Ramos (cell line): ENCODE data around the gene TNFSF13.

ENCODE experiments used
- in situ Hi-C: fragments of 300-500 bp; cut with MboI; formaldehyde crosslinking; loops from one replicate; pipeline ENCODE4 v1.14.3; 2022; ENCODE audit warnings: low sequenced_read_pairs; ENCODE audit not compliant: unreplicated experiment

TNFSF13 gene

DNA sequence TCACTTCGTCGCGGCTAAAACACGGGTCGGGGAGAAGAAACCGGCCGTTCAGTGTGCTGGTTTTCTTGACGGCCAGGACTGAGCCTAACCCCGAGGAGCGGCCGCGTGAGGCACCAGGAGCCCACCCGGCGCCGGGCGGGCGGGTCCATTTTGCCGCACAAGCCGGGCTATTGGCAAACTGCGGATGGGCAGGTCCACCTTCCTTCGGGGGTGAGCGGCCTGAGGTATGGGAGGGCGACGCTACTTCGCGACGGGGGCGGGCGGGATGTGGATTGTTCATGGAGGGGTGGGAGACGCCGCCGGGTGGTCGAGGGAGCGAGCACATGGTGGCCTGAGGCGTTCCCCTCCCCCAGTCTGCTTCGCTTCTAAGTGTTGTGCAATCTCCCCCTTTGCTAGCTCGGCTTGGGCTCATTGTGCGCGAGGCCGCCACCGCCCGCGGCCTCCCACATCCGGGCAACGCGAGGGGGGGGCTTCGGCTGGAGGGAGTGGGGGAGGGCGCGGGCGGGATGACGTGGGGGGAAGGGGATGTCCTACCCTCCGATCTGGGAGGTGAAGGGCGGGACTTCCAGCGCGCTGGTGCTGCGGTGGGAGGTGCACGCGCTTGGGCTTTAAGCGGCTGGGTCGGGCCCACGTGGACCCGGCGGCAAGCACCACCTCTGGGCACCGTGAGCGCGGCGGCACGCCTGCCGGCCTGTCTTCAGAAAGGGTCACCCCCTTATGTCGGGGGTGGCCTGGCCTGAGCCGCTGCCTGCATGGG lies 15.0 kb downstream of the TNFSF13 start:
- in situ Hi-C loops, result no loop called here

DNA sequence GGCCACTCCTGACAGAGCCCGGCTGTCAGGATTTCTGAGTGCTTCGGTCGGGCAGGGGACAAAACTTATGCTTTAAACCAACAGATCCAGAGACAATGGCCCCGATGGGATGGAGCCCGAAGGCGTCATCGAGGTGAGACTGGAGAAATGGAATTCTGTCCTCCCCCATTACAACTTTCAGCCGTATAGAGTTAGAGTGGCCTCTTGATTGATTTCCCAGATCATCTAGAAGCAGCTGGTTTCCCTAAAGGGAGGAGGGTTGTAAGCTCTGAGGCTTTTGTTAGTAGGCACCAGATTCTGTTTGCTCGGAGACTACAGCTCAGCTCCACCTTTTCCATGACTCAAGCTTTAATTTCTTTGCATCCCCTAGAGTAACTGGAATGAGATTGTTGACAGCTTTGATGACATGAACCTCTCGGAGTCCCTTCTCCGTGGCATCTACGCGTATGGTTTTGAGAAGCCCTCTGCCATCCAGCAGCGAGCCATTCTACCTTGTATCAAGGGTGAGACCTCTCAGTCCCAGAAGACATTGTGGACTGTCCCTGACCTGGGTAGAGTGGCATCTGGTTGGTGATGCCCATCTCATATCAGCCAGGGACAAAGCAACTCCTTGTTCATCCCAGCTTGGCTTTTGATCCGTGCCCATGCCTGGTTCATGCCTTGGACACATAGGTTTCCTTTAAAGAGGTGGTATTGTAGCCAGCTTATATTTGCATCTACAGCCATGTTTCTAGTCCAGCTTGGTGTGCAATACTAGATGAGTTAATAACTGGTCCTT lies 15.8 kb downstream of the TNFSF13 start:
- in situ Hi-C loops, result no loop called here

- in situ Hi-C loops, result no loop called here
These were observed 16.9 kb downstream of the TNFSF13 start for GRCh38 chr17:7575481-7575883.

GRCh38 chr17:7575959-7576358 lies 17.4 kb downstream of the TNFSF13 start:
- in situ Hi-C loops, result no loop called here

- in situ Hi-C loops, result no loop called here
These were observed 17.9 kb downstream of the TNFSF13 start for GRCh38 chr17:7576432-7576937.

GRCh38 chr17:7577327-7578199 lies 19.0 kb downstream of the TNFSF13 start:
- in situ Hi-C loops, result no loop called here

DNA sequence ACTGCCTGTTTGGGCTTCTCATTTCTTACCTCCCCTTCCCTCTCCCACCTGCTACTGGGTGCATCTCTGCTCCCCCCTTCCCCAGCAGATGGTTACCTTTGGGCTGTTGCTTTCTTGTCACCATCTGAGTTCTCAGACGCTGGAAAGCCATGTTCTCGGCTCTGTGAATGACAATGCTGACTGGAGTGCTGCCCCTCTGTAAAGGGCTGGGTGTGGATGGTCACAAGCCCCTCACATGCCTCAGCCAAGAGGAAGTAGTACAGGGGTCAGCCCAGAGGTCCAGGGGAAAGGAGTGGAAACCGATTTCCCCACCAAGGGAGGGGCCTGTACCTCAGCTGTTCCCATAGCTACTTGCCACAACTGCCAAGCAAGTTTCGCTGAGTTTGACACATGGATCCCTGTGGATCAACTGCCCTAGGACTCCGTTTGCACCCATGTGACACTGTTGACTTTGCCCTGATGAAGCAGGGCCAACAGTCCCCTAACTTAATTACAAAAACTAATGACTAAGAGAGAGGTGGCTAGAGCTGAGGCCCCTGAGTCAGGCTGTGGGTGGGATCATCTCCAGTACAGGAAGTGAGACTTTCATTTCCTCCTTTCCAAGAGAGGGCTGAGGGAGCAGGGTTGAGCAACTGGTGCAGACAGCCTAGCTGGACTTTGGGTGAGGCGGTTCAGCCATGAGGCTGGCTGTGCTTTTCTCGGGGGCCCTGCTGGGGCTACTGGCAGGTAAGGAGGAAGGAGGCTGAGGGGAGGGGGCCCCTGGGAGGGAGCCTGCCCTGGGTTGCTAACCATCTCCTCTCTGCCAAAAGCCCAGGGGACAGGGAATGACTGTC lies 20.7 kb downstream of the TNFSF13 start, which contains the start of gene CD68:
Gene CD68 (plus strand): TSS at position 638 of the 833 bp plus-strand sequence. CDS start 40 bp downstream, at position 678.
- in situ Hi-C loops, result no loop called here

GRCh38 chr17:7579834-7580603 lies 21.5 kb downstream of the TNFSF13 start:
- in situ Hi-C loops, result no loop called here

DNA sequence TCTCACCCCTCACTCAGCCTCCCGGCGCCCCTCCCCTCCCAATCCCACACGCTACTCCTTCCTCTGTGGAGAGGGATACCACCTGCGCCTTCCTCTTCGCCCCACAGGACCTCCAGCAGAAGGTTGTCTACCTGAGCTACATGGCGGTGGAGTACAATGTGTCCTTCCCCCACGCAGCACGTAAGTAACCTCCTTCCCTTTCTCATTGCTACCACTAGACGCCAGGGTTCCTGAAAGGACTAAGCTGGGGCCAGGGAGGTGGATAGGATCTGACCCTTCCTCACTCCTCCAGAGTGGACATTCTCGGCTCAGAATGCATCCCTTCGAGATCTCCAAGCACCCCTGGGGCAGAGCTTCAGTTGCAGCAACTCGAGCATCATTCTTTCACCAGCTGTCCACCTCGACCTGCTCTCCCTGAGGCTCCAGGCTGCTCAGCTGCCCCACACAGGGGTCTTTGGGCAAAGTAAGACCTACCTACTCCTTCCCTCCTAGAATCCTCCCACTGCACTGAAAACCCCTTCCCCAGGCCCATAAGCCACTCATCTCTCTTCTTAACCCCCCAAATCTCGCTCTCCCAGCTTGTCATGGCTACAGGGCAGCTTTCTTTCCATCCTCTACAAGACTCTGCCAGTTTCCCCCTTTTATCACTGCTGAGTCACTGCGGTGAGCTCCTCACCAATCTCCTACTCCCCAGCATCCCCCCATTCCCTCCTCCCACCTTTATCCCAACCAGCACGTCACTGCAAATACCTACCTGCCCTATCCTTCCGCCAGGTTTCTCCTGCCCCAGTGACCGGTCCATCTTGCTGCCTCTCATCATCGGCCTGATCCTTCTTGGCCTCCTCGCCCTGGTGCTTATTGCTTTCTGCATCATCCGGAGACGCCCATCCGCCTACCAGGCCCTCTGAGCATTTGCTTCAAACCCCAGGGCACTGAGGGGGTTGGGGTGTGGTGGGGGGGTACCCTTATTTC lies 22.3 kb downstream of the TNFSF13 start:
- in situ Hi-C loops, result no loop called here

DNA sequence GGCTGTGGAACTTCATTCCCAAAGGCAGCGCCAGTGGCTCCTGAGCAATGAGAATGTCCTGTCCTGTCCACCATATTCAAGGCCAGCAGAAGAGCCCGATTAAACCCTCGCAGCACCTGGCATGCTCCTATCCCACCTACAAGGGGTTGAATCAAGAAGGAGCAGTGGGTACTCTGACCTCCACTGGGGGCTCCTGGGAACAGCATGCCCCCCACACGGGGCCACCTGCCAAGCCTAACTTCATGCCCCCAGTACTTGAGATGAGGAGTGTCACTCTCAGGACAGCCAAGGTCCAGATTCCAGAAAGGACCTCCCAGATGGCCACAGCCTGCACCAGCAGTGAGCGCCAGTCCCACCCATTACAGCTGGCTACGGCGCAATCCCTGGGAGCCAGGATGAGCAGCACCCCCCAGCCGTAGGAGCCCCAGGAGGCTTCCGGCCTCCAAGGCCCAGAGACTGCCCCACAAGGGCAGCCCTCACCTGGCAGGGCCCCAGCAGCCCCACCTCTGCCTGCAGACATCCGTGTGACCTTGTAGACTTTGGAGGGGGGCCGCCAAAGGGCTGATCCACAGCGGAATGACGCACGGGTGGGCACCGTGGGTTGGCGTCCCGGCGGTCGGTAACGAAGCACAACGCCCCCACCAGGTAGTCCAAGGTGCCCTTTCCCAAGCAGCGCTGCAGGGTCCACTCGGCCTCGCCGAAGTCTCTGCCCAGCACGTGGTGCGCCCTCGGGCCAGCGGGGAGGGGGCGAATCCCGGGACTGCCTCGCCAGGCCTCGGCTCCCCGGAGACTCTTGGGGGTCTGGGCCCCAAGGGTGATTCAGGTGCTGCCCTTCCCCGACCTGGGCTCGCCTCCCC lies 24.1 kb downstream of the TNFSF13 start:
- in situ Hi-C loops, result no loop called here

DNA sequence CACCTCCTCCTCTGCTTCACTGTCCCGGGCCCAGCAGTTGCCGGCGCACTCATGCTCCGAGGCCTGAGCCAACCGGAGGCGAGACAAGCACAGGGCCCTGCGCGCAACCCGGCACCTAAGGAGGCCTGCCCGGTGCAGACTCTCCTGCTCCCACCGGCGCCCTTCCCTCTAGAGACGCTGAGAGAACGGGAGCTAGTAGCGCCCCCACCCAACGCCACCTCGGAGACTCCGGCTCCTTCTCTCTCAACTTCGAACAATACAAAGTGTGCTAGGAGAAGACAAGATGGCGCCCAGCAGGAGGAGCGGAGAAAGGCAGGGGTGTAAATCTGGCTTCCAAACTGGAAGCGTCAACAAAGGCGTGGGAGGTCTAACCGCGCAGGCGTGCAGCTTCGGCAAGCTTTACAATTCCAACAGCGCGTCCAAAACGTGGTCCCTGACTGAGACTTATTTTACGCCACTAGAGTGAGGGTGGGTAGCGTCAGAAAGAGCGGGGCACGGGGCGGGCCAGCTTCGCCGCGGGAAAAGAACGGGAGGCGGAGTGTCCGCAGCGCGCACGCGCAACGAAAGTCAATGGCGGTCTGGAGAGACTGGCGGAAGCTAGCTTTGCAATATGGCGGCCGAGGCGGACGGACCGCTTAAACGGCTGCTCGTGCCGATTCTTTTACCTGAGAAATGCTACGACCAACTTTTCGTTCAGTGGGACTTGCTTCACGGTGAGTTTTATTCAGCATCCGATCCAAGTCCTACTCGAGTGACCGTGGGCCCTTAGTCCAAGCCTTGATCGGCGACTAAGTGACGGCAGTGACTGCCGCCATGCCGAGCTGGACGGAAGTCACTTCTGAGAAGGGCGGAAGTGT lies 24.9 kb downstream of the TNFSF13 start, which contains the start of gene MPDU1:
Gene MPDU1 (plus strand): TSS at position 600 of the 857 bp plus-strand sequence. CDS start 11 bp downstream, at position 611.
- in situ Hi-C loops, result no loop called here

DNA sequence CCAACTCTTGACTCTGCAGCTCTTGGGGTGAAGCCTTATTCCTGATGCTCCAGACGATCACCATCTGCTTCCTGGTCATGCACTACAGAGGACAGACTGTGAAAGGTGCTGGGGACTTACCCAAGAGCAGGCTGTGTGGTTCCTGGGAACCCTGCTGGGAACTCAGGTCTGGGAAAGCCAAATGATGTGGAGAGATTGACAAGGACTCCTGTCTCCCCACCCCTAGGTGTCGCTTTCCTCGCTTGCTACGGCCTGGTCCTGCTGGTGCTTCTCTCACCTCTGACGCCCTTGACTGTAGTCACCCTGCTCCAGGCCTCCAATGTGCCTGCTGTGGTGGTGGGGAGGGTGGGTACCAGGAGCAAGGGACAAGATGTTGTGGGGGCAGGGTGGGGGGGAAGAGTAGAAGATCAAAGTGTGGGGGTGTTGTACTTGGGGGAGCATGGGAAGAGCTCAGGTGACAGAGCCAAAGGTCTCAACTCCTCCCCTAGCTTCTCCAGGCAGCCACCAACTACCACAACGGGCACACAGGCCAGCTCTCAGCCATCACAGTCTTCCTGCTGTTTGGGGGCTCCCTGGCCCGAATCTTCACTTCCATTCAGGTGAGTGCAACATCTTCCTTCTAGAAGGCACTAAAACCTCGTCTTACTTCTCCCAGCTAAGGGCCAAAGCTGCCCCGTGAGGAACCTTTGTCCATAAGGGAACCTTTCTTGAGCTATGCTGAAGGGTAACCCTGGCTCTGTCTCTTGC lies 28.3 kb downstream of the TNFSF13 start:
- in situ Hi-C loops, result no loop called here

DNA sequence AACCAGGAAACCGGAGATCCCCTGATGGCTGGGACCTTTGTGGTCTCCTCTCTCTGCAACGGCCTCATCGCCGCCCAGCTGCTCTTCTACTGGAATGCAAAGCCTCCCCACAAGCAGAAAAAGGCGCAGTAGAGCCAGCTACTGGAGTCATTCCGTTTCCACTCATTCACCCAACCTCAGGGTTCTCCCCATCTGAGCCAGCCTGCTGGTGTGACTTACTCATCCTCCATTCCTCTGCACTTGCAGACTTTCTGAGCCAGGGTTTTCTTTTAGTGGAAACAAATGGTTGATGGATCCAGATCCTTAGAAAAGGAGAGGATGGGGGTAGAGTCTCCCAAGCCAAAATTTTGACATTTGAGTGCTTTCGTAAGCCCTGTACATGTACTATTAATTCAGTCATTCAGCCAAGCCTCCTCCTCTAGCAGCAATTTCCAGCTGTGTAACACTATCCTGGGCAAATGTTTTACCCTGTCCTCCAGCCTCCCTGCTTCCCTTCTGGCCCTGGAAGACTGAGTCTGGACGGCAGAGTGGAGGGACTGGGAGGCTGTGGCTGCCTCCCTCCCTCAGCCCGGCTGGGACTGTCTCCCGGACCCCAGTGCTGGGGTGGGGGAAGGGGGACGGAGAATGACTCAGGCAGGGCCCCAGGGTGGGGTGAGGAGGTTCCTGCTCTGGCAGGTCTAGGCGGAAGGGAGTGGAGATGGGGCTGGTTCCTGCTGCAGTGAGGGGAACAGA lies 29.0 kb downstream of the TNFSF13 start:
- in situ Hi-C loops, result no loop called here

DNA sequence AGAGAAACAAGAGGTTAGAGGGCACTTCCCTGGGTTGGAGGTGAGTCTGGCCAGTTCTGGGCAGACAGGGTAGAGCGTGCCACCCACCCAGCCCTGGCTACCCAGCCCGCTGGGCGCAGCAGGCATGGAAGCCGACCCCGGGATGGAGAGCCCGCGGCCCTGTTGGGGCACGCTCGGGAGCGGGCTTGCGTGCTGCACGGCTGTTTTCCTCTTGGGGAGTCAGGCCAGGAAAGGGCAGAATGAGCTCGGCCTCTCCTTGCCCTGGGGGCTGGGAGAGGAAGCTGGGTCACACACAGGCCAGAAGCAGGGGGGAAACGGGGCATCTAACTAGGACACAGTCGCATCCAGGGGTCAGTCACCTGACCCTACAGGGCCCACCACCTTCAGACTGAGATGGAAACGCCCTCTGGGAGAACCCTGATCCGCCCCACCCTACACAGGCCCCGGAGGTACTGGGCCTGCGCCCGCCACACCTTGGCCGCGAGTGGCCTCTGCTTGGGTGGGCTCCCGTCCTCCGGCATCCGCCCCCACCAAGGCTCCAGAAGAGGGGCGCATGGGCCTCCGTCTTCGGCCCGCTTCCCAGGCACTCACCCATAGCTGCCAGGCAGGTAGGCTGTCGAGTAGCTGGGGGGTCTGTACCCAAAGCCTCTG lies 30.1 kb downstream of the TNFSF13 start:
- in situ Hi-C loops, result no loop called here
